ENCODE data around the gene ATCAY.

DNA sequence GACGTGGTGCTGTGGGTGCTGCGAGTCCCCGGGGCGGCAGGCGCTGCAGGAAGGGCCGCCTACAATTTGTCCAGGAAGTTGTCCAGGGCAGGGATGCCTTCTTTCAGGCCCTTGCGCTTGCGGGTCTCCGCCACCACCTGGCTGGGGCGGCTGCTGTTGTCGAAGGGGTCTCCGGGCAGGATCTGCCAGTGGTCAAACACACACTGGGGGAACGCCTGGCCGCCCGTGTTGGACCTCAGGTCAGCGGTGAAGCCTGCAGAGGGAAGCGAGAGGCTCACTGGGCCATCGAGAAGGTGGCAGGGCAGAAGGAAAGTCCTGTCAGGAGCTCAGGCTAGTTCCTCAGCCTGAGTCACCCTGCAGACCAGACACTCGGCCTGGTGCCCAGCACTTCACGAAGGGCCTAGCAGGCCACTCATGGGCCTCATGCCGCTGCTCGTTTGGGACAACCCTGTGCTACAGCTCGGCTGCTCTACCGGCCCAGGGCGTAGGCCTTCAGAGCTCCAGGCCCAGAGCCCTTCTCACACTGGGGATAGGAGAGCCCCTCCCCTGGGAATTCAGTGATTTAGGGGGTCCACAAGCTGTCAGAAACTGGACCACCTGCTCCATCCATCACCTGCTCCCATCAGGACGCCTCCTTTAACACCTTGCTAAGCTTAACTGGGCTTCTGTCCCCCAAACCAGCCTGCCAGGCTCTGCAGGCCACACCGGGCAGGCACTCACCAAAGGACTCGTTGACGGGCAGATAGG is 96.2 kb downstream of the ATCAY start:
- no peak for TF ChIP-seq EZH2phosphoT487 (IDR thresholded peaks at IDR 0.05; ENCODE audit: borderline replicate concordance, low read length)
- TF ChIP-seq, protein P1, sequence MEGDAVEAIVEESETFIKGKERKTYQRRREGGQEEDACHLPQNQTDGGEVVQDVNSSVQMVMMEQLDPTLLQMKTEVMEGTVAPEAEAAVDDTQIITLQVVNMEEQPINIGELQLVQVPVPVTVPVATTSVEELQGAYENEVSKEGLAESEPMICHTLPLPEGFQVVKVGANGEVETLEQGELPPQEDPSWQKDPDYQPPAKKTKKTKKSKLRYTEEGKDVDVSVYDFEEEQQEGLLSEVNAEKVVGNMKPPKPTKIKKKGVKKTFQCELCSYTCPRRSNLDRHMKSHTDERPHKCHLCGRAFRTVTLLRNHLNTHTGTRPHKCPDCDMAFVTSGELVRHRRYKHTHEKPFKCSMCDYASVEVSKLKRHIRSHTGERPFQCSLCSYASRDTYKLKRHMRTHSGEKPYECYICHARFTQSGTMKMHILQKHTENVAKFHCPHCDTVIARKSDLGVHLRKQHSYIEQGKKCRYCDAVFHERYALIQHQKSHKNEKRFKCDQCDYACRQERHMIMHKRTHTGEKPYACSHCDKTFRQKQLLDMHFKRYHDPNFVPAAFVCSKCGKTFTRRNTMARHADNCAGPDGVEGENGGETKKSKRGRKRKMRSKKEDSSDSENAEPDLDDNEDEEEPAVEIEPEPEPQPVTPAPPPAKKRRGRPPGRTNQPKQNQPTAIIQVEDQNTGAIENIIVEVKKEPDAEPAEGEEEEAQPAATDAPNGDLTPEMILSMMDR (IDR thresholded peaks at IDR 0.05; ENCODE audit: low read depth, low read length, poor library complexity, severe bottlenecking) = no peak

Measured in DOHH2 (cell line).